ENCODE data around the gene FAAP24. TPM values are rescaled to one million over a fixed set of nuclear protein-coding genes. Genes with fewer than 3 reads are reported as not detected.

The FAAP24 gene
- total and polyA plus RNA-seq, 2 of the 13 experiments (the other 11 are each of a cell fraction or from before 2014, with no cell fraction given), result 2.3 to 6.0 TPM

GRCh38 chr19:32988724-32989123, 16.7 kb downstream of the FAAP24 start:
- Histone ChIP-seq H3K79me2 (ENCODE audit: insufficient read depth, low read length) (no peaks in the 10 kb centered on the region), H3K4me2 (ENCODE audit: low read depth, low read length) (no peak overlapping the region), H3K9ac (ENCODE audit: insufficient read depth, low read depth, low read length) (no peak overlapping the region), H3K27ac (ENCODE audit: extremely low read length, insufficient read depth, low read length) (no peak overlapping the region), H3K4me1 (ENCODE audit: insufficient read depth, low read length) (no peaks in the 10 kb centered on the region), H3K36me3 (replicated peaks in 1 of 2; ENCODE audit: control insufficient read depth in 1 of 2, insufficient read depth in 2 of 2, low read length in 2 of 2) (peaks cover 26 to 45% of the 10 kb centered on the region in 2 experiments), H4K20me1 (ENCODE audit: insufficient read depth, low read length) (no peaks in the 10 kb centered on the region), H2AFZ (ENCODE audit: low read length) (no peak overlapping the region), H3K9me3 (ENCODE audit: low read length) (no peaks in the 10 kb centered on the region), H3K27me3 (ENCODE audit: control insufficient read depth in 1 of 2, insufficient read depth in 2 of 2, low read length in 2 of 2) (no peaks in the 10 kb centered on the region), H3K4me3 (replicated peaks in 1 of 3; ENCODE audit: insufficient read depth in 1 of 3, low read depth in 2 of 3, low read length in 3 of 3) (no peak overlapping the region)
- FAIRE-seq (no peak), DNase-seq (ENCODE audit: low spot score) (no peak), ATAC-seq (no peak)
- in situ Hi-C loops (cut with HindIII; ENCODE audit: extremely low pct_ligation_motif_present, low pct_unique_long_range_greater_than_20kb), result no loop called here
- 88% methylated on average over 5 of the region's 5 CpGs for WGBS (ENCODE audit: low lambda C conversion rate)
- BruUV-seq (replicated peaks), result no TSS peak
- intact Hi-C loops (cut with micrococcal nuclease; ENCODE audit: unreplicated experiment), result no loop called here
- CTCF ChIA-PET (ENCODE audit: low intra/inter-chr PET ratio, low total read pairs), result no interaction called here
- POLR2A ChIA-PET, result no interaction called here
- TF ChIP-seq DZIP1 (CRISPR knock-in tag; IDR thresholded peaks at IDR 0.05) (no peak), RFX1 (IDR thresholded peaks at IDR 0.05) (no peak), ZNF678 (CRISPR knock-in tag; IDR thresholded peaks at IDR 0.05) (no peak), HMG20A (CRISPR knock-in tag; IDR thresholded peaks at IDR 0.05; ENCODE audit: borderline replicate concordance) (no peak), LRRFIP1 (CRISPR knock-in tag; conservative IDR thresholded peaks at IDR 0.05) (no peak)
- TF ChIP-seq, protein P1, sequence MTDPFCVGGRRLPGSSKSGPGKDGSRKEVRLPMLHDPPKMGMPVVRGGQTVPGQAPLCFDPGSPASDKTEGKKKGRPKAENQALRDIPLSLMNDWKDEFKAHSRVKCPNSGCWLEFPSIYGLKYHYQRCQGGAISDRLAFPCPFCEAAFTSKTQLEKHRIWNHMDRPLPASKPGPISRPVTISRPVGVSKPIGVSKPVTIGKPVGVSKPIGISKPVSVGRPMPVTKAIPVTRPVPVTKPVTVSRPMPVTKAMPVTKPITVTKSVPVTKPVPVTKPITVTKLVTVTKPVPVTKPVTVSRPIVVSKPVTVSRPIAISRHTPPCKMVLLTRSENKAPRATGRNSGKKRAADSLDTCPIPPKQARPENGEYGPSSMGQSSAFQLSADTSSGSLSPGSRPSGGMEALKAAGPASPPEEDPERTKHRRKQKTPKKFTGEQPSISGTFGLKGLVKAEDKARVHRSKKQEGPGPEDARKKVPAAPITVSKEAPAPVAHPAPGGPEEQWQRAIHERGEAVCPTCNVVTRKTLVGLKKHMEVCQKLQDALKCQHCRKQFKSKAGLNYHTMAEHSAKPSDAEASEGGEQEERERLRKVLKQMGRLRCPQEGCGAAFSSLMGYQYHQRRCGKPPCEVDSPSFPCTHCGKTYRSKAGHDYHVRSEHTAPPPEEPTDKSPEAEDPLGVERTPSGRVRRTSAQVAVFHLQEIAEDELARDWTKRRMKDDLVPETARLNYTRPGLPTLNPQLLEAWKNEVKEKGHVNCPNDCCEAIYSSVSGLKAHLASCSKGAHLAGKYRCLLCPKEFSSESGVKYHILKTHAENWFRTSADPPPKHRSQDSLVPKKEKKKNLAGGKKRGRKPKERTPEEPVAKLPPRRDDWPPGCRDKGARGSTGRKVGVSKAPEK (CRISPR knock-in tag; IDR thresholded peaks at IDR 0.05; ENCODE audit: borderline replicate concordance), result no peak
- TF ChIP-seq, protein P2, sequence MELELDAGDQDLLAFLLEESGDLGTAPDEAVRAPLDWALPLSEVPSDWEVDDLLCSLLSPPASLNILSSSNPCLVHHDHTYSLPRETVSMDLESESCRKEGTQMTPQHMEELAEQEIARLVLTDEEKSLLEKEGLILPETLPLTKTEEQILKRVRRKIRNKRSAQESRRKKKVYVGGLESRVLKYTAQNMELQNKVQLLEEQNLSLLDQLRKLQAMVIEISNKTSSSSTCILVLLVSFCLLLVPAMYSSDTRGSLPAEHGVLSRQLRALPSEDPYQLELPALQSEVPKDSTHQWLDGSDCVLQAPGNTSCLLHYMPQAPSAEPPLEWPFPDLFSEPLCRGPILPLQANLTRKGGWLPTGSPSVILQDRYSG (CRISPR knock-in tag; IDR thresholded peaks at IDR 0.05), result no peak
- TF ChIP-seq, protein P3, sequence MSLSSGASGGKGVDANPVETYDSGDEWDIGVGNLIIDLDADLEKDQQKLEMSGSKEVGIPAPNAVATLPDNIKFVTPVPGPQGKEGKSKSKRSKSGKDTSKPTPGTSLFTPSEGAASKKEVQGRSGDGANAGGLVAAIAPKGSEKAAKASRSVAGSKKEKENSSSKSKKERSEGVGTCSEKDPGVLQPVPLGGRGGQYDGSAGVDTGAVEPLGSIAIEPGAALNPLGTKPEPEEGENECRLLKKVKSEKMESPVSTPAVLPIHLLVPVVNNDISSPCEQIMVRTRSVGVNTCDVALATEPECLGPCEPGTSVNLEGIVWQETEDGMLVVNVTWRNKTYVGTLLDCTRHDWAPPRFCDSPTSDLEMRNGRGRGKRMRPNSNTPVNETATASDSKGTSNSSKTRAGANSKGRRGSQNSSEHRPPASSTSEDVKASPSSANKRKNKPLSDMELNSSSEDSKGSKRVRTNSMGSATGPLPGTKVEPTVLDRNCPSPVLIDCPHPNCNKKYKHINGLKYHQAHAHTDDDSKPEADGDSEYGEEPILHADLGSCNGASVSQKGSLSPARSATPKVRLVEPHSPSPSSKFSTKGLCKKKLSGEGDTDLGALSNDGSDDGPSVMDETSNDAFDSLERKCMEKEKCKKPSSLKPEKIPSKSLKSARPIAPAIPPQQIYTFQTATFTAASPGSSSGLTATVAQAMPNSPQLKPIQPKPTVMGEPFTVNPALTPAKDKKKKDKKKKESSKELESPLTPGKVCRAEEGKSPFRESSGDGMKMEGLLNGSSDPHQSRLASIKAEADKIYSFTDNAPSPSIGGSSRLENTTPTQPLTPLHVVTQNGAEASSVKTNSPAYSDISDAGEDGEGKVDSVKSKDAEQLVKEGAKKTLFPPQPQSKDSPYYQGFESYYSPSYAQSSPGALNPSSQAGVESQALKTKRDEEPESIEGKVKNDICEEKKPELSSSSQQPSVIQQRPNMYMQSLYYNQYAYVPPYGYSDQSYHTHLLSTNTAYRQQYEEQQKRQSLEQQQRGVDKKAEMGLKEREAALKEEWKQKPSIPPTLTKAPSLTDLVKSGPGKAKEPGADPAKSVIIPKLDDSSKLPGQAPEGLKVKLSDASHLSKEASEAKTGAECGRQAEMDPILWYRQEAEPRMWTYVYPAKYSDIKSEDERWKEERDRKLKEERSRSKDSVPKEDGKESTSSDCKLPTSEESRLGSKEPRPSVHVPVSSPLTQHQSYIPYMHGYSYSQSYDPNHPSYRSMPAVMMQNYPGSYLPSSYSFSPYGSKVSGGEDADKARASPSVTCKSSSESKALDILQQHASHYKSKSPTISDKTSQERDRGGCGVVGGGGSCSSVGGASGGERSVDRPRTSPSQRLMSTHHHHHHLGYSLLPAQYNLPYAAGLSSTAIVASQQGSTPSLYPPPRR (CRISPR knock-in tag; IDR thresholded peaks at IDR 0.05; ENCODE audit: borderline replicate concordance), result no peak

Data from HepG2 (cell line).